Stimulated activated CD4-positive, alpha-beta T cell treated with anti-CD3 and anti-CD28 coated beads, Interleukin-1b, Interleukin-23, amount 100 ng/mL, for 4 hours (primary cell): ENCODE results near the gene ABCA9.
"Not testable (repeated sequence)": the region's sequence is repeated elsewhere in the genome, so short reads cannot be mapped to it uniquely, and the experiment has no call there.

Experiments
- DNase-seq, 2 donors: peaks; one replicate each; pipeline ENCODE4 v3.0.0-alpha.2; 2020; ENCODE audit warnings: low read depth in 2 of 2

ABCA9 gene

DNA sequence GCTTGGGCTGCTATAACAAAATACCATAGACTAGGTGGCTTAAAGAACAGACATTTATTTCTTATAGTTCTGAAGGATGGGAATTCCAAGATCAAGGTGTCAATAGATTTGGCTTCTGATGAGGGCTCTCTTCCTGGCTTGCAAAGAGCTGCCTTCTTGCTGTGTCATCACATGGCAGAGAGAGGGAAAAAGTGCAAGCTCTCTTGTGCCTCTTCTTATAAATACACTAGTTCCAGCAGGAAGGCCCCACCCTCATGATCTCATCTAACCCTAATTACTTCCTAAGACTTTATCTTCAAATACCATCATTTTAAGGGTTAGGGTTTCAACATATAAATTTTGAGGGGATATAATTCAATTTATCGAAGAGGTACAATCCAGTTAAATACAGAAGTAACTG, 30.6 kb downstream of the ABCA9 start:
- no peak for DNase-seq

DNA sequence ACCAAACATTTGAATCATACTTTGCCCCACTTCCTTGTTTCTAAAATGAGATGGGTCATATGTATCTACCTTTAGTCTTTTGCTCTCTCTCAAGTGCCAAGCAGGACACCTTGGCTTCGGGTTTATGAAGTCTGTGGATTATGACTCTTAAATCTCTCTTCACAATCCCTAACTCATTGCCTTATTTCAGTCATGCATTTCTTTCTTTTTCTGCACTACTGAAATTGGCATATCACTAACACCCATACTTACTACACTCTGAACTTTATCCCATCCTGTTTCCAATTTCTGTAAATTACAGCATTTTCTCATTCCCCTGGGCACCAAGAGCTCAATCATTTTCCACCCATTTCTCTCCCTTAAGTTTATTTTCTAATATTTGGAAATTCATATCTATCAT, 42.0 kb downstream of the ABCA9 start:
- DNase-seq = no peak

DNA sequence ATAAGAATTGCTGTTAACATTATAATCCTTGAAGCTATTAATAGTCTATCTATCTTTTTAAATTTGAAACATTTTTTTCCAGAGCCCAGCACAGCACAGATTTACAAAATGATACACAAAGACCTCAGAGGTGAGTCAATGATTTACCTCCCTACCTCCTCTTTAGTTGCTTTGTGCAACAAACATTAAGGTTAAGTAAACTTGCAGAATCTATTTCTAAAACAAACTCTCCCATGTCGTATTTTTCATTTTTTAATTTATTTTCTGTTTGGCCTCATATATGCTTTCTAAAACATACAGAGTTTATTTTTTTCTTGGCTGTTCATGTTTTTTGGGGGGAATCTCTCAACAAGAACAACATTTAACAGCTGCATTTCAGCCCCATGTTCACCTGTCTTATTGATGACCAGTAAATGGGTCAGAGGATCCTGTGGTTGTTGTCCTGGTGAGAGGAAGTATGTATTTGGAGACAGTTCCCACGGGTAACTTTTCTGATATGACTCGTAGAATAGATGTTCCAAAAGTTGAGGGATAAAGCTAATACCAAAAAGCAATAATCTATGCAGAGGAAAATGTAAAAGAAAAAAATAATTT, 42.6 kb downstream of the ABCA9 start:
- no peak for DNase-seq

DNA sequence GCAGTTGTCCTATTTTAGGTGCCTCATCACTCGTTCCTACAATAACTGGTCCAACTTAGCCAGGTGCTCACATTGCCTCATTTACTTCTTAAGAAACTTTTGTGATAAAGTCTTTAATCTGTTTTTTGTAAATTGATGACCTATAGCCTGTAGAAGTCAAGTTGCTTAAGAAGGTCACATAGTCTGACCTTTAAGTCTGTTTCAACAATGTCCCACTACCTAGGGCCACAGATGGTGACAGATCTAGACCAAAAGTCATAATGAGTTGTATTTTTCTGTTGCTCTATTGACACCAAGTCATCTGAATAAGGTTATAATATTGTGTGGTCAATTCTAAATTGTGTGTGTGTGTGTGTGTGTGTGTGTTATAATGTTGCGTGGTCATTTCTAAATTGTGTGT, 45.1 kb downstream of the ABCA9 start:
- no peak for DNase-seq

DNA sequence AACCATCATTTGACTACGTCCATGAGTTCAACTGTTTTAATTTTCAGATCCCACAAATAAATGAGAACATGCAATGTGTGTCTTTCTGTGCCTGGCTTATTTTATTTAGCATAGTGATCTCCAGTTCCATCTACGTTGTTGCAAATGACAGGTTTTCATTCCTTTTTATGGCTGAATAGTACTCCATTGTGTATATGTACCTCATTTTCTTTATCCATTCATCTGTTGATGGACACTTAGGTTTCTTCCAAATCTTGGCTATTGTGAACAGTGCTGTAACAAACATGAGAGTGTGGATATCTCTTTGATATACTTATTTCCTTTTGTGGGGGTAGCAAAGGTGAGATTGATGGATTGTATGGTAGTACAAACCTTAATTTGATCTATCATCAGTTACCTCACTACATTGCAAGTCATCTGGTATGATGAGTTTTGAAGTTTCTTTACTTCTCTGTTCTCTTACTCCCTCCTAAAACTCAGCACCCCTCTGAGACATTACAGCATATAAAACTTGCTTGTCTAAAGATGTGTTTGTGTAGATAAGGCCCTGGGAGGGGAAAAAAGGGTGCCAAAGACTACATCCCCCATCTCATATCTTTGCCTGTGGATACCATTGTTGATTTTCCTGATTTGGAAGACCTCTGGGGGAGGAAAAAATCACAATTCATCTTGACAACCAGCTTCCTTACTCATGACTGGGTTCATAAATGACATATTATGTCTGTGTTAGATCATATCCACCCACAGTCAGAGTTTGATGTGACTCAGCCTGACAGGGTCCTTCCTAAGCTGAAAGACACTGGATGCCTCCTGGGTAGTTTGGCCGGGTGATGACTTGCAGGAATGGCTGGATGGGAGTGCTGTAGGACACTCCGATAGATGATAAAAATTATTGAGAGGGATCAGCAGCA, 47.6 kb downstream of the ABCA9 start:
- no peak for DNase-seq

DNA sequence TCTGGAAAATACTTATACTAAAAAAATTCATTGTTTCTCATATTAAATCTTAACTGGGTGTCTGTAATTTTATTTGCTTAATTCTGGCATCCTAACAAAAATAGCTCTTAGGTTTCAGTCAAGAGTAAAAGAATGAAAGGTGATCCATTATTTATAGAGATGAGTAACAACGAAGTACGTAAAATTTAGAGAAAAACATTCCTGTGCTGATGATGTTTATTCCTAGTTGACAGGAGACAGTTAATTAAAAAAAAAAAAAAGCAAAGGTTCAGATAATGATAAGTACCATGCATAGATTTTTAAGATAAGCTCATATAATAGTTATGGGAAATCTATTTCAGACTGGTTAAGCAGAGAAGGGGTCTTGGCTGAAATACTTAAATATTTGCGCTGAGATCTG, 50.8 kb downstream of the ABCA9 start:
- DNase-seq = no peak

DNA sequence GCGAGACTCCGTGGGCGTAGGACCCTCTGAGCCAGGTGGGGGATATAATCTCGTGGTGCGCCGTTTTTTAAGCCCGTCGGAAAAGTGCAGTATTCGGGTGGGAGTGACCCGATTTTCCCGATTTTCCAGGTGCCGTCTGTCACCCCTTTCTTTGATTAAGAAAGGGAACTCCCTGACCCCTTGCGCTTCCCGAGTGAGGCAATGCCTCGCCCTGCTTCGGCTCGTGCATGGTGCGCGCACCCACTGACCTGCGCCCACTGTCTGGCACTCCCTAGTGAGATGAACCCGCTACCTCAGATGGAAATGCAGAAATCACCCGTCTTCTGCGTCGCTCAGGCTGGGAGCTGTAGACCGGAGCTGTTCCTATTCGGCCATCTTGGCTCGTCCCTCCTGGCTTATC, 56.0 kb downstream of the ABCA9 start:
- not testable (repeated sequence) for DNase-seq

DNA sequence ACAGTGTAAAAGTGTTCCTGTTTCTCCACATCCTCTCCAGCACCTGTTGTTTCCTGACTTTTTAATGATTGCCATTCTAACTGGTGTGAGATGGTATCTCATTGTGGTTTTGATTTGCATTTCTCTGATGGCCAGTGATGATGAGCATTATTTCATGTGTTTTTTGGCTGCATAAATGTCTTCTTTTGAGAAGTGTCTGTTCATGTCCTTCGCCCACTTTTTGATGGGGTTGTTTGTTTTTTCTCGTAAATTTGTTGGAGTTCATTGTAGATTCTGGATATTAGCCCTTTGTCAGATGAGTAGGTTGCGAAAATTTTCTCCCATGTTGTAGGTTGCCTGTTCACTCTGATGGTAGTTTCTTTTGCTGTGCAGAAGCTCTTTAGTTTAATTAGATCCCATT, 61.0 kb downstream of the ABCA9 start:
- DNase-seq = not testable (repeated sequence)

DNA sequence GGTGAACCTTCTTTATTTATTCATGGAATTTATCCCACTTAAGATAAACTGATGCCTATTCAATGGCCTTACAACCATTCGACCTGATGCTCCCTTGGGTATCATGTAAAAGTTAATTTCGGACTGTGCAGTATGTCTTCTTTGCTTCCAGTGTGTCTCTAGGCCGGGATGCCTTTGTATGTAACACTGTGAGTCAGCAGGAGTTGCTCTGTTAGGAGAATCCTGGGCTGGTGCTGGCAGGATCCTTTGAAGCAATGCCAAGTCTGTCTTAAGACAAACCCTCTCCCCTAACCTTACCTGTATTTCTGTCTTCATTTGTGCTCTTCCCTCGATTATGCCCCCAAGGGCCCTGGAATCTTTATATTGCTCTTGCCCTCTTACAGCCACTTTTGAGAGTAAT, 67.6 kb downstream of the ABCA9 start:
- DNase-seq = no peak

DNA sequence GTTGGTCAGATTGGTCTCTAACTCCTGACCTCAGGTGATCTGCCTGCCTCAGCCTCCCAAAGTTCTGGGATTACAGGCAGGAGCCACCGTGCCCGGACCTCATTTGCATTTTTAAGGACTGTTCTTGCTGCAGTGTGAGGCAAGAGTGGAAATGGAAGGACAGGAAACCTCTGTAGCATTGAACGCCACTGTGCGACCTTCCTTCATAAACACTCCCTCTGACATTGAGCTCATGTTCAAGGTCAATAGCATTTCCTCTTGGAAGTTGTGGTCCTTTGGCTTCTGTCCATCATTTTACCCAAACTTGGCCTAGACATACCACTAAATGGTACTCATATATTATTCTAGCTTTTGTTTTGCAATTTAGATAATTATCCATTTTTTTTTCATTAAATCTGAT, 72.8 kb downstream of the ABCA9 start:
- DNase-seq = no peak

DNA sequence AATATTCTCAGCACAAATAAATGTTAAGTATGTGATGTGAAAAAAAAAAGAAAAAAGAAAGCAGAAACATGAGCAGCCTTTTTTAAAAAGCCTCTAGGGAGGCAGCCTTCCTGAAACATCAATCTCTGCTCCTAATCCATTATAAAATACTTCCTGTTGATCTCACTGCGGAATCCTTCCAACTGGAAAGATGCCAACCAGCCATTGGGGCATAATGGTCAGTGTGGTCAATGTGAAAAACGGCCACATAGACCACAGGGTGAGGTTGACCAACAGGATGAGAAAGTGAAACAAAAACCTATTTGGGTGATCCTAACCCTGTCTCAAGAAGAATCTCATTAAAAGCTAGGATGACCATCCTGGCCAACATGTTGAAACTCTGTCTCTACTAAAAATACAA, 79.4 kb downstream of the ABCA9 start:
- no peak for DNase-seq

DNA sequence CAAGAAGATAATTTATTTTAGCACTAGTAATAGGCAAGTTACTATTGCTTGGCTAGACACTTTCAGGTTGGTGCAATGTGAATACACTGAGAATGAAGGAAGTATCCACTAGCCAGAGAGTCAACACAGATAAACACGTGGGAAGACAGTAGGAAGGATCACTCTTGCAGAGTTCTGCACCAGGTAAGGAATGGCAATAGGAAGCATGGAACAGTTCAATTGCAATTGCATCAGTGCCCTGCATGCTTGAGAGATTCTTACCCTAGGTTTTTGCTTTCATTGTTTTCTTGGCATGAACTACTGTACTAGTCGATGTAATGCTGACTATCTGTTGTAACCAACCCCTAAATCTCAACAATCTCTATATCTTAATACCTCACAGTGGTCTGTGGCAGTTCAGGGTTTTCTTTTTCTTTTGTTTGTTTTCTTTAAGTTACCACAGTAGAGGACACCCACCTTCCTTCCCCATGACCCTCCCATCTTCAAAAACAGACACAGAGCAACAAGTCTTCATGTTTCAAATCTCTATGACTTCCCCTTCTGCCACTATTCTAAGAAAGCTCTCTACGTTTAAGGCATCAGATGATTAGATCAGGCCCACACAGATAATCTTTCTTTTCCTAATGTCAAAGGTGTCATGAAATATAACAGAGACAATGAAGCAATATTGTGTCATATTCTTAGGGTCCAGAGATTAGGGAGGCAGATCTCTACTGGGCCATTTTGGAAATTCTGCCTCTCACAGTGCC, 87.5 kb downstream of the ABCA9 start:
- DNase-seq = no peak

DNA sequence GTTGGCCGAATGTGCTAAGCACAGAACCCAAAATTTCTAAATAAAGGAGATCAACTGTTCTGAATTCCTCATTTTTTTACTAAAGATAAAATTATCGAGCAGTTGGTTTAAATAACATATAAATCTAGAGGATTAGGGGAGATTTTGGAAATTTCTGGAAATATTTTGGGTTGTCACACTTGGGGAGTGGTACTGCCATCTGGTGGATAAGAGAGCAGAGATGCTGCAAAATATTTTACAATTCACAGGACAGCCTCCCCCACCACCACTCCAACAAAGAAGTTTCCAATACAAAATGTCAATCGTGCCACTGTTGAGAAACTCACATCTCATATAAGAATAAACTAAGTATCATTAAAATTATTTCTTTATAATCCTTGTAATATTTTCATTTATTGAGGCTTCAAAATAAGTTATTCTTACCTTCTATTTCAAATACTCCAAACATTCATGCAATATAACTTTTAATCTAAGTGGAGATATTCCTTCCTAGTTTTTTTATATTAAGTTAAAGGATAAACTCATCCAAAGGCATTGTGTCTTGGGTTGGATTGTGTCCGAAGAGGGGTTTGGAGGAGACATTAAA, 88.5 kb downstream of the ABCA9 start:
- DNase-seq = no peak

DNA sequence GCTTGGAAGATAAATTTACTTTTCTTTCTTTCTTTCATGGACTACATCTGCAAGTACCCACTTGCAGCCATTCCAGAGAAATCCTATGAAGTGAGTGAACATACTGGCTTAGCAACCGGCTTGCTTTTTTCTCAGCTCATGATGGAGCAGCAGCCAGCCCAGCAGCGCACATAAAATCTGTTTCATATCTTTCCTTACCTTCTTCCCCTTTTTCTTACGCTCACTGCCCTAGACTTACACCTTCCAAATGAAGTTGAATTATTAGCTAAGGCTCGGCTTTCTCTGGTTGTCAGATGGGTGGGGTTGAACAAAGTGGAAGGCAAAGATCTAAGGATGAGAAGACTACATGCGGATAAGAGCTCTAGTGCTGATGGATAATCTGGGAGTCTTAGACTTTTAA, 91.6 kb downstream of the ABCA9 start:
- DNase-seq = no peak

DNA sequence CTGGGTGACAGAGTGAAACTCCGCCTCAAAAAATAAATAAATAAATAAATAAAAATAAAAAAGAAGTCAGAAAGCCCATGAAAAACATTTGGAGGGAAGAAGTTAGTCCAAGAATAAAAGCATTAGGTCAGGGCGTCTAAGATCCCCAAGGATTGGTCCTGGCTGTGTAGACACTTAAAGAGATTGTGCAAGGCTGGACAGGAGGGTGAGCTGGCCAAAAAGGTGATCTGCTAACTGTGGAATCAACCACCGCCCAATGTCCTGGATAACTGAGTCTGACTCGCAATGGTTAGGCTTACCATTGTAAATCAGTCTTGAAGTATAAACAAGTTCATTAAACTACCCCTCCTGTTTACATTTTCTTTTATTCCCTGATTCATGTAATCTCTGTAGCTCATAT, 96.8 kb downstream of the ABCA9 start:
- DNase-seq = no peak

DNA sequence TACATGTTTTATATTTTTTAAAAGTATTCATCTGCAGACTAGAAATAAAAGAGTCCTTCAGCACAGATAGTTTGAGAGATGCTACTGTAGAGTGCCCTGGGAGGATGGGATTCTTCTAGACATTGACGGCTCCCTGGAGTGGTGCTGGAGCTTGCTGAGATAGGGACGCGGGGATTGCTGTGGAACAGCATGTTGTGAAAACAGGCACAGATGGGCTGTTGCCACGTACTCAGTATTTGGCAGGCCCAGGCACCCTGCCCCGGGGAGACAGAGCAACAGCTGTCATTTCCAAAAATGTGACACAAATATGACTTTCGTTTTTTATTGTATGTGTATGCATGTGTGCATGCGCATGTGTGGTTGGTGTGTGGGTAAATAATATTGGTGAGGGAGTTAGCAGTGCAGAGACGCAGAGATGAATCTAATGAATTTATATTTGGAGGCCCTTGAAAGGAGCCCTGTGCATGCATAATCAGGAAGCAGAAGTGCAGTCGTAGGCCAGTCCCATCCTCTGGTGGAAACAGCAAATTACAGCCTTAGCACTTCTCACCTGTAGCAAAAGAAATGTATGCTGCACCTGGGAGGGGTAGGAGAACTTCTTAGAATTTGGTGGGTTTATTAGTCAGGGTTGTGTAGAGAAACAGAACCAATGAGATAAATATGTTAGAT, 99.4 kb downstream of the ABCA9 start:
- DNase-seq = no peak

DNA sequence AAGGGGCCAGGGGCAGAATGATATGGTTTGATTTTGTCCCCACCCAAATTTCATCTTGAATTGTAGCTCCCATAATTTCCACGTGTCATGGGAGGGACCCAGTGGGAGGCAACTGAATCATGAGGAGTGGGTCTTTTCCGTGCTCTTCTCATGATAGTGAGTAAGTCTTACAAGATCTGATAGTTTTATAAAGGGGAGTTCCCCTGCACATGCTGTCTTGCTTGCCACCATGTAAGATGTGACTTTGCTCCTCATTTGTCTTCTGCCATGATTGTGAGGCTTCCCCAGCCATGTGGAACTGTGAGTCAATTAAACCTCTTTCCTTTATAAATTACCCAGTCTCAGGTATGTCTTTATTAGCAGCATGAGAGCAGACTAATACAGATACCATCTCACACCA, 101.6 kb downstream of the ABCA9 start:
- not testable (repeated sequence) for DNase-seq

DNA sequence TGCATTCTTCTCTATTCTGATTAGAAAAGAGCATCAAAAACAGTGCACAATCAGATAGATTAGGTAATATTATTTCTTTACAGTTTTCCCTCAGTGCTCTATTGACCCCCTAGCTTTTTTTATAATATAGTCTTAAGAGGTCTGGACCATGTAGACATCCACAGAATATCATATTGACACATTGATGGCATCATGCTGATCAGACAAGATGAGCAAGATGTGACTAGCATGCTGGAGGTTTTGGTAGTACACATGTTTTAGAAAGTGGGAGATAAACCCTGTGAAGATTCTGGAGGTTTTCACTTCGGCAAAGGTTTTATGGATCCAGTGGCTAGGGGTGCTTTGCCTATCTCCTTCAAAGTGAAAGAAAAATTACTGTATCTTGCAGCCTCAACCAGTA, 102.8 kb downstream of the ABCA9 start:
- DNase-seq = no peak

DNA sequence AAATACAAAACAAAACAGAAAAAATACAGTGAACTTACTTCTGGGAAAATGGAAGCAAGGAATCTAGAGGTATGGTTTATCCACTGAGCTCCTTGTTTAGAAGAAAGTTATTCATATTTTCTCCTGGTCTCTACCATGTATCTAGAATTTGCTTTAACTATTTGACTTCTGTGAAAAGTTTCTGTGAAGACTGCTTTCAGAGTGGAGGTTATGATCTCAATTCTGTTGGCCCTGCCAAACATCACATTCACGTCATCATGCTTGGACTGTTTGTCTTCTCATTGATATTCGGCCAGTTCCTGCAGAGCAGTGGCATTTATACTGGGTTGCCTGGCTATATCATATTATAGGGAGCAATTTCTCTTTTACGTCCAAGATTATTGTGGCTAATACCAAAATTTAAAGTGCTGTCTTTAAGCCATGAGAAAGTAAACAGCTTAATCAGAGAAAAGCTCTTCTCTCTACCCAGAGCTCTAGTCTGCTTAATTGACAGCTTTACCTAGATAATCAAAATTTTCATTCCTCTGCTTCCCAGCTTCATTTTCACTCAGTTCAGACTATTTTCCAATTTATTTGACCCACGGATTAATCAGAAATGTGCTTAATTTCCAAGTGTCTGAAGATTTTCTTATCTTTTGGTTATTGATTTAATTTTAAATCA, 105.4 kb downstream of the ABCA9 start, which contains the start of gene ABCA8:
TSS of gene ABCA8 (minus strand) at position 212 of the 661 bp plus-strand sequence. CDS start 13,358 bp downstream, outside the sequence.
- no peak for DNase-seq

DNA sequence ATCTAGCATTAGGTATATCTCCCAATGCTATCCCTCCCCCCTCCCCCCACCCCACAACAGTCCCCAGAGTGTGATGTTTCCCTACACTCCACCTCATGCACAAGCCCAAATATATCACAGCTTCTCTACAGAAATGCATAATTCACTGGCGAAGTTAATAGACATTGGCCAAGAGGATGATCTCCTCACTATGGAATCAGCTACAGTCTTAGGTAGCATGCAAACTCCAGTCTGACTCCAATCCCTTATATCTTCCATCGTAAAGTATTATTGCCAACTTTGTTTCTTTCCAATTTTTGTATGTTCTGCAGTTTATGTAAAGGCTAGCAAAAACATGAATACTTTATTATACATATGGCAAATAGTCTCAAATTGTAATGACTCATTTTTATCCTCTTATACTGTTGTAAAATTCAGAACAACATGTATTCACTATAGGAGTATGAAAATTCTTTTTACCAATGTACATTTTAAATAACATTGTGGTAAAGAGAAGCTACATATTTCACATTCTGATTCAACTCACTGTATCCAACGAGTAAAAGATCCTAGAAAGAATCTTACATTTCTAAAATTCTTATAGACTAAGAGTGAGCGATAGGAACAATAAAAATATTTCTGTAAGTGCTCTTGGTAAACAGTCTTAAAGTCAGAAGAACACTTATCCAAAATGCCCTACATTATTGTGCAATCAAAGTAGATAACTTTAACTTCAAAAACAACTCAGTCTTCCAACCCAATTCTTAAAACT, 106.4 kb downstream of the ABCA9 start:
- DNase-seq = no peak
